Skeletal muscle tissue (tissue), 4 donors: Measurements from ENCODE around the gene LIMK2. TPM values are rescaled to one million over a fixed set of nuclear protein-coding genes. Genes with fewer than 3 reads are reported as not detected.

Source experiments
- H3K27ac ChIP-seq: one replicate; pipeline ENCODE4 v1.7.0; 2013; ENCODE audit warnings: mild to moderate bottlenecking, low read depth, low read length, inconsistent platforms
- H3K27me3 ChIP-seq, 3 donors: one replicate each; pipeline ENCODE4 v1.7.0; 2013; ENCODE audit warnings: low read length in 3 of 3; ENCODE audit not compliant: control insufficient read depth in 3 of 3, insufficient read depth in 3 of 3
- H3K36me3 ChIP-seq, 3 donors: one replicate each; pipeline ENCODE4 v1.7.0; 2013; ENCODE audit warnings: low read length in 3 of 3; ENCODE audit not compliant: control insufficient read depth in 3 of 3, insufficient read depth in 3 of 3
- H3K4me1 ChIP-seq, 3 donors: one replicate each; pipeline ENCODE4 v1.7.0; 2013; ENCODE audit warnings: low read length in 3 of 3, mild to moderate bottlenecking in 3 of 3; ENCODE audit not compliant: control insufficient read depth in 3 of 3, insufficient read depth in 3 of 3
- H3K4me3 ChIP-seq, 3 donors: one replicate each; pipeline ENCODE4 v1.7.0; 2013; ENCODE audit warnings: low read length in 3 of 3
- H3K9ac ChIP-seq, 3 donors: one replicate each; pipeline ENCODE4 v1.7.0; 2013; ENCODE audit warnings: low read length in 3 of 3, mild to moderate bottlenecking in 3 of 3, moderate library complexity in 2 of 3, low read depth in 1 of 3
- H3K9me3 ChIP-seq, 3 donors: one replicate each; pipeline ENCODE4 v1.7.0; 2013; ENCODE audit warnings: low read length in 3 of 3; ENCODE audit not compliant: control insufficient read depth in 3 of 3
- total RNA-seq: library from RNA; depleted of rRNA; stranded (reverse); fragments of >200 nt; gene quantifications from one replicate; pipeline ENCODE4 v1.2.3, GENCODE V29; 2014
- donor health status: Osteomylitis.

LIMK2 gene
- total RNA-seq, 1 donor from 2014 or later, result 15.7 TPM

GRCh38 chr22:31248965-31249958 lies 37.2 kb downstream of the LIMK2 start:
- H3K4me1 ChIP-seq, result peaks cover 33 to 39% (median 38%) of the 10 kb centered on the region in 3 donors
- no peak overlapping the region for H3K27ac ChIP-seq
- no peaks in the 10 kb centered on the region for H3K36me3 ChIP-seq
- H3K9ac ChIP-seq, result peak overlapping the region; percentile 28 to 74 (median 65)
- H3K9me3 ChIP-seq, result no peaks in the 10 kb centered on the region
- H3K4me3 ChIP-seq, result peak overlapping the region; percentile 62 to 75 (median 68)
- no peaks in the 10 kb centered on the region for H3K27me3 ChIP-seq

GRCh38 chr22:31250740-31251600 lies 38.9 kb downstream of the LIMK2 start:
- Histone ChIP-seq H3K4me1 (peaks cover 25 to 36% (median 33%) of the 10 kb centered on the region in 3 donors), H3K36me3 (no peaks in the 10 kb centered on the region), H3K27me3 (no peaks in the 10 kb centered on the region), H3K9me3 (no peaks in the 10 kb centered on the region), H3K27ac (no peak overlapping the region), H3K9ac (peak overlapping the region in 1 of 3 donors; percentile 40), H3K4me3 (no peak overlapping the region)

- peaks cover 12 to 21% (median 21%) of the 10 kb centered on the region in 3 donors for H3K4me1 ChIP-seq
- peaks cover 2 to 10% (median 3%) of the 10 kb centered on the region in 3 donors for H3K36me3 ChIP-seq
- H3K27me3 ChIP-seq, result no peaks in the 10 kb centered on the region
- no peak overlapping the region for H3K4me3 ChIP-seq
- H3K9me3 ChIP-seq, result no peaks in the 10 kb centered on the region
- H3K27ac ChIP-seq, result peak overlapping the region; percentile 15
- no peak overlapping the region for H3K9ac ChIP-seq
These were observed 41.9 kb downstream of the LIMK2 start for GRCh38 chr22:31253949-31254348.

GRCh38 chr22:31259798-31260473 lies 47.8 kb downstream of the LIMK2 start:
- no peak overlapping the region for H3K27ac ChIP-seq
- H3K9ac ChIP-seq, result no peak overlapping the region
- H3K4me3 ChIP-seq, result no peak overlapping the region
- H3K4me1 ChIP-seq, result peaks cover 16 to 18% (median 16%) of the 10 kb centered on the region in 3 donors
- peaks cover 13 to 28% (median 14%) of the 10 kb centered on the region in 3 donors for H3K36me3 ChIP-seq
- H3K9me3 ChIP-seq, result no peaks in the 10 kb centered on the region
- H3K27me3 ChIP-seq, result no peaks in the 10 kb centered on the region

DNA sequence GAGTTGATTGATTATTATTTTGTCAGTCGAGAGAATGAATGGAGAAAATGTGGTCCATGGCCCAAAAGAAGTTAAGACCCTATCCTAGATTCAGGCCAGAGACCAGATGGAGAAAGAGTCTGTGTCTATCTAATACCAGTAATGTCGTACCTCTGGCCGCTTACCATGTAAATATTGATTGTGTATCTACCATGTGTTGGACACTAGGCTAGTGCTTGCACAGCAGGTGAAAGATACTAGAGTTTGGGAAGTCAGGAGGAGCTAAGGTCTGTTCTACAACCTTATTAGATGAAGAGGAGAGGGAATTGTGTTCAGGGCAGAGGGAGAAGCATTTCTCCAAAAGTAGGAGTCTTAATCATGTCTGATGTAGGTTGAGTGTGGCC lies 48.4 kb downstream of the LIMK2 start:
- Histone ChIP-seq H3K4me1 (peaks cover 16 to 18% (median 16%) of the 10 kb centered on the region in 3 donors), H3K36me3 (peaks cover 13 to 28% (median 14%) of the 10 kb centered on the region in 3 donors), H3K4me3 (no peak overlapping the region)

GRCh38 chr22:31262312-31263133 lies 50.4 kb downstream of the LIMK2 start:
- Histone ChIP-seq H3K27ac (peak overlapping the region; percentile 62), H3K27me3 (no peaks in the 10 kb centered on the region), H3K9ac (peak overlapping the region in 1 of 3 donors; percentile 25), H3K36me3 (peaks cover 23 to 36% (median 27%) of the 10 kb centered on the region in 3 donors), H3K4me3 (peak overlapping the region in 1 of 3 donors; percentile 49), H3K4me1 (peaks cover 16 to 18% (median 16%) of the 10 kb centered on the region in 3 donors), H3K9me3 (no peaks in the 10 kb centered on the region)

More for the DNA sequence above, 48.4 kb downstream of the LIMK2 start:
- Histone ChIP-seq H3K27me3 (no peaks in the 10 kb centered on the region), H3K27ac (no peak overlapping the region), H3K9me3 (no peaks in the 10 kb centered on the region), H3K9ac (no peak overlapping the region)

DNA sequence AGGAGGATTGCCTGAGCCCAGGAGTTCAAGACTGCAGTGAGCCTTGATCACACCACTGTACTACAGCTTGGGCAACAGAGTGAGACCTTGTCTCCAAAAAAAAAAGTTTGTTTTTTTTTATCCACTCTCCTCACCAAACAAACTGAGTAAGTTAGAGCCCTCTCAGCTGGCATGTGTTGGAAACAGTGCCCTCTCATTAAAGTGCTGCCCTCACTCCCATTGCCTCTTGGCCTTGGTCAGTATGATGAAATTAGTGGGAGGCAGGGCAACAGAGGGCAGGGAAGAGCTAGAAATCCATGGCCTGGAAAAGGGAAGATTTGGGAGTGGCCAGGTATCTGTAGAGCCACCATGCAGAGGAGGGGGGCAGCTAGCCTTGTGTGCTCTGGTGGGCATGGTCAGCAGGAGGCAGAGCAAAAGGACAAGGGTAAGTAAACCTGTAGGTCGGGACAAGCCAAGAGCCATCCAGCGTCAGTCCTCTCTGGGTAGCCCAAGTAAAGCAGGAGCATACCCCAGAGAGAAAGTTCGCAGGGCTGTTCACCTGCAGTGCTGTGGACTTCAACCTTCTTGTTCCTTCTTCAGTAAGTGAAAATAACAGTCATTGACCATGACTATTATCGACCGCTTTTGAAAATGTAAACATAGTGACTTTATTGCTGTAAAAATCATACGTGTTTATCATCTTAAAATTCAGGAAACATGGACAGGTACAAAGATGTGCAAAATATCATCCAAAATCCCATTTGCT lies 52.0 kb downstream of the LIMK2 start:
- peaks cover 16 to 18% (median 16%) of the 10 kb centered on the region in 3 donors for H3K4me1 ChIP-seq
- peaks cover 29 to 38% (median 30%) of the 10 kb centered on the region in 3 donors for H3K36me3 ChIP-seq
- no peak overlapping the region for H3K4me3 ChIP-seq
- H3K9ac ChIP-seq, result no peak overlapping the region
- no peak overlapping the region for H3K27ac ChIP-seq
- H3K9me3 ChIP-seq, result no peaks in the 10 kb centered on the region
- H3K27me3 ChIP-seq, result no peaks in the 10 kb centered on the region

- Histone ChIP-seq H3K9me3 (no peaks in the 10 kb centered on the region), H3K4me3 (no peak overlapping the region), H3K36me3 (peaks cover 41 to 51% (median 42%) of the 10 kb centered on the region in 3 donors), H3K27ac (no peak overlapping the region), H3K9ac (no peak overlapping the region), H3K4me1 (peaks cover under 1 to 2% (median 1%) of the 10 kb centered on the region in 3 donors), H3K27me3 (no peaks in the 10 kb centered on the region)
These were observed 56.2 kb downstream of the LIMK2 start for GRCh38 chr22:31268281-31268680.
